SH-SY5Y (cell line): ENCODE data around the gene IGFBP2.

Experiments
- GATA2 ChIP-seq: IDR thresholded peaks from 2 replicates; pipeline ENCODE4 v1.6.1; 2011; ENCODE audit warnings: mild to moderate bottlenecking, low read depth, low read length
- GATA3 ChIP-seq: IDR thresholded peaks from 2 replicates; pipeline ENCODE4 v1.6.1; 2011; ENCODE audit warnings: low read depth, mild to moderate bottlenecking, low read length, moderate library complexity

DNA sequence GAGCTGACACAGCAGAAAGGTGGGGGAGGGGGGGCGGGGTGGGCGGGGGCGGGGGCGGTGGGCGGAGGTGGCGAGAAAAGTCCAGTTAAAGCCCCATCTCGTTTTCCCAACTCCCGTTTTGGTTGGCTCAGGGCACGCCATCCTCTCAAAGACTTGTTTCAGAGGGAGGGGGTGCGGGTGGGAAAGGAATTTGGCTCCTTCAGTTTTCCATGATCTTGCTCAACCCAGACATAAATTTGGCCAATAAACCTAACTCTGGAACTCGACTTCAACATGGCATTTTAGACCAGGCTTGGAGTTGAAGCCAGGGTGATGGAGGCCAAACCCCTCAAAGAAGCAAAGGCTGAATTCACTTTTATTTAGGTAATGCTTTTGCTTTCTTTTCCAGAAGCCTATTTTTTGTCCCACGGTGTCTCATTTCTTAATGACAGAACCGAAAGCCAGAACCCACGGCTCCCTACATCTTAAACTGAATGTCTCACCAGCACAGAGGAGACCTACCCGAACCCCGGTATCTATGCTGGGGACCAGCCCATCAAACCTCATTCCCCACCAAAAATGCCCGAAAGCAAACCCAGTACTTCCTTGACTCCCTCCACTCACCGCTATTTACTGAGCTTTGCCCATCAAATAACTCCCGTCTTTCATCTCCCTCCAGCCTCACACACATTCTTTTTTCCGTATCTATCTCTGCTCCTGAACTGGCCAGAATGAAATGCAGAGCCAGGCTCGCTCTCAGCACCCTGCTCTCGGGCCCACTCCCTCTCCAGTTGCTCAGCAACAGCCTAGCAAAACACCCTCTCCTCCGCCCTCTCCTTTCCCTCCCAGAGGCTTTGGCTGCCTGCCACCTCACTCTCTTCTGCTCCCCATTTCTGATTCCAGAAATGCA is 57.9 kb downstream of the IGFBP2 start:
- TF ChIP-seq GATA2 (no peak), GATA3 (no peak)
